ENCODE results near the gene BTBD9. TPM values are rescaled to one million over a fixed set of nuclear protein-coding genes. Genes with fewer than 3 reads are reported as not detected.

BTBD9 gene
- total and polyA plus RNA-seq, 4 donors, result 8.7 to 73.9 (median 28.3) TPM

DNA sequence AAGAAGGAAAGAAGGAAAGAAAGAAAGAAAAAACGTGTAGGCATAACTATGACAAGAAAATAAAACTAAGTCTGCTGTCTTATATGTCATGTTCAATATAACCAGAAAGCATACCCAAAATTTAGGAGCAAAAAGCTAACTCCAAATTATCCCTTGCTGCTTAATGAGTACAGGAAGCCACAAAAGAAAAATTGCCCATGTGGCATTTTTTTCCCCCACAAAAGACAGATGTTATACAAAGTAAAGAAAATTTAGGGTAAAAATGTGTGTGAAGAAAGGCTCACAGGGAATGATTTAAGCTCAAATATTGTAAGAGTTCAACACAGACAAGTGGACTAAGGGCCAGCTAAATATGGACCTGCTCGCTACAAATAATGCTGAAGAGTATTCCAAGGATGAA is 263.8 kb downstream of the BTBD9 start:
- no peaks in the 10 kb centered on the region for H3K36me3 ChIP-seq (ENCODE audit: control insufficient read depth in 4 of 4, insufficient read depth in 4 of 4, low read length in 4 of 4)
- H3K4me3 ChIP-seq, result no peak overlapping the region
- no peak overlapping the region for H3K27ac ChIP-seq (ENCODE audit: low read depth in 1 of 2, low read length in 1 of 2)
- peaks cover 0 to 7% (median 3%) of the 10 kb centered on the region in 5 donors for H3K4me1 ChIP-seq (ENCODE audit: control insufficient read depth in 5 of 5, insufficient read depth in 5 of 5, low read length in 5 of 5)
- TF ChIP-seq, protein P1, sequence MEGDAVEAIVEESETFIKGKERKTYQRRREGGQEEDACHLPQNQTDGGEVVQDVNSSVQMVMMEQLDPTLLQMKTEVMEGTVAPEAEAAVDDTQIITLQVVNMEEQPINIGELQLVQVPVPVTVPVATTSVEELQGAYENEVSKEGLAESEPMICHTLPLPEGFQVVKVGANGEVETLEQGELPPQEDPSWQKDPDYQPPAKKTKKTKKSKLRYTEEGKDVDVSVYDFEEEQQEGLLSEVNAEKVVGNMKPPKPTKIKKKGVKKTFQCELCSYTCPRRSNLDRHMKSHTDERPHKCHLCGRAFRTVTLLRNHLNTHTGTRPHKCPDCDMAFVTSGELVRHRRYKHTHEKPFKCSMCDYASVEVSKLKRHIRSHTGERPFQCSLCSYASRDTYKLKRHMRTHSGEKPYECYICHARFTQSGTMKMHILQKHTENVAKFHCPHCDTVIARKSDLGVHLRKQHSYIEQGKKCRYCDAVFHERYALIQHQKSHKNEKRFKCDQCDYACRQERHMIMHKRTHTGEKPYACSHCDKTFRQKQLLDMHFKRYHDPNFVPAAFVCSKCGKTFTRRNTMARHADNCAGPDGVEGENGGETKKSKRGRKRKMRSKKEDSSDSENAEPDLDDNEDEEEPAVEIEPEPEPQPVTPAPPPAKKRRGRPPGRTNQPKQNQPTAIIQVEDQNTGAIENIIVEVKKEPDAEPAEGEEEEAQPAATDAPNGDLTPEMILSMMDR (IDR thresholded peaks at IDR 0.05; ENCODE audit: control extremely low read depth, extremely low read depth), result no peak
- 90 to 92% methylated on average over 2 of the region's 2 CpGs for WGBS, 2 donors
- ATAC-seq (ENCODE audit: insufficient read depth, low FRiP score) (no peak), DNase-seq (no peak)
- H3K9ac ChIP-seq (ENCODE audit: insufficient read depth in 1 of 2, low read length in 2 of 2), result no peak overlapping the region
- H3K27me3 ChIP-seq (ENCODE audit: control insufficient read depth in 3 of 3, insufficient read depth in 3 of 3, low read length in 2 of 3), result no peaks in the 10 kb centered on the region
- H3K9me3 ChIP-seq (ENCODE audit: control insufficient read depth in 4 of 4, insufficient read depth in 3 of 4, low read length in 3 of 4), result peaks cover 0 to 2% (median 0%) of the 10 kb centered on the region in 4 donors

DNA sequence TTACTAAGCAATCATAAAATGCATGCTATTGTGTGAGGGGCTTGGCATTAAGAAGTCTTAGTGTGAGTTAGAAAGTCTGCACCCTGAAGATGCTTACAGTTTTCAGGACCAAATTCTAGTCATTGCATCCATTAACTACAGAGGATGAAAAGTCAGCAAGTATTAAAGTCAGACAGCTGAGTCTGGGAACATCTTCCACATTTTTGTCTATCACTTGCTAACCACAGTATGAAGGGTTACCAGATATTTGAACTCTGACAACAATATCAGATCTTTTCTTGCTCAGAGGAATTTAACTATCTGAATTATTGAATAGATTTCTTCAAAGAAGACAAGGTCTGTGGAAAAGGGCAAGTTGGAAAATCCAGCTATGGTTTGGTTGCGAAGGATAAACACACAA is 264.4 kb downstream of the BTBD9 start:
- Histone ChIP-seq H3K4me3 (no peak overlapping the region), H3K9me3 (ENCODE audit: control insufficient read depth in 4 of 4, insufficient read depth in 3 of 4, low read length in 3 of 4) (peaks cover 0 to 2% (median 0%) of the 10 kb centered on the region in 4 donors), H3K9ac (ENCODE audit: insufficient read depth in 1 of 2, low read length in 2 of 2) (no peak overlapping the region), H3K27ac (ENCODE audit: low read depth in 1 of 2, low read length in 1 of 2) (no peak overlapping the region), H3K36me3 (ENCODE audit: control insufficient read depth in 4 of 4, insufficient read depth in 4 of 4, low read length in 4 of 4) (no peaks in the 10 kb centered on the region), H3K27me3 (ENCODE audit: control insufficient read depth in 3 of 3, insufficient read depth in 3 of 3, low read length in 2 of 3) (no peaks in the 10 kb centered on the region), H3K4me1 (ENCODE audit: control insufficient read depth in 5 of 5, insufficient read depth in 5 of 5, low read length in 5 of 5) (peaks cover 0 to 12% (median 5%) of the 10 kb centered on the region in 5 donors)
- ATAC-seq (ENCODE audit: insufficient read depth, low FRiP score), result no peak
- DNase-seq, result no peak
- TF ChIP-seq, protein P1 (IDR thresholded peaks at IDR 0.05; ENCODE audit: control extremely low read depth, extremely low read depth), result no peak
- WGBS, 2 donors, result 95 to 98% methylated on average over 1 of the region's 1 CpG

DNA sequence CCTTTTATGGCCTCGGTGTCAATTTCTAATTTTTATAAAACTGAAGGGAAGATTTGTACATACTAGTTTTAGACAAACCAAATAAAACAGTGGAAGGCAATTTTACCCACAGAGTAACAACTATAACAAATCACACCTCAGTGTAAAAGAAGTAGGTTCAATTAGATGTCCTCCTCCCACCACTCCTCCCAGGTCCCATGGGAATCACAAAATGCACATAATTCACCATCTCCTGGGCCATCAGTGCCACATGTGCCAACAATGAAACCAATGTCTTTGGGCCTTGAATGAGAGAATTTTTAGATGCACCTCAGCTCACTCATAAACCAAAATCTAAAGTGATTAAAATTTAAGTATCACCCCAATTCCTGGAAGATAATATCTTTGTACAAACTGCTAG is 267.8 kb downstream of the BTBD9 start:
- H3K36me3 ChIP-seq (ENCODE audit: control insufficient read depth in 4 of 4, insufficient read depth in 4 of 4, low read length in 4 of 4), result peaks cover 0 to 1% (median 0%) of the 10 kb centered on the region in 4 donors
- DNase-seq (no peak), ATAC-seq (ENCODE audit: insufficient read depth, low FRiP score) (no peak)
- H3K9me3 ChIP-seq (ENCODE audit: control insufficient read depth in 4 of 4, insufficient read depth in 3 of 4, low read length in 3 of 4), result peaks cover 0 to 2% (median 0%) of the 10 kb centered on the region in 4 donors
- no peak overlapping the region for H3K4me3 ChIP-seq
- H3K4me1 ChIP-seq (ENCODE audit: control insufficient read depth in 5 of 5, insufficient read depth in 5 of 5, low read length in 5 of 5), result peaks cover 0 to 12% (median 5%) of the 10 kb centered on the region in 5 donors
- TF ChIP-seq, protein P1 (IDR thresholded peaks at IDR 0.05; ENCODE audit: control extremely low read depth, extremely low read depth), result no peak
- WGBS, 2 donors, result 95 to 98% methylated on average over 1 of the region's 1 CpG
- no peaks in the 10 kb centered on the region for H3K27me3 ChIP-seq (ENCODE audit: control insufficient read depth in 3 of 3, insufficient read depth in 3 of 3, low read length in 2 of 3)
- H3K27ac ChIP-seq (ENCODE audit: low read depth in 1 of 2, low read length in 1 of 2), result no peak overlapping the region
- no peak overlapping the region for H3K9ac ChIP-seq (ENCODE audit: insufficient read depth in 1 of 2, low read length in 2 of 2)
